ENCODE measurements around the gene KCNIP4.

KCNIP4 gene

DNA sequence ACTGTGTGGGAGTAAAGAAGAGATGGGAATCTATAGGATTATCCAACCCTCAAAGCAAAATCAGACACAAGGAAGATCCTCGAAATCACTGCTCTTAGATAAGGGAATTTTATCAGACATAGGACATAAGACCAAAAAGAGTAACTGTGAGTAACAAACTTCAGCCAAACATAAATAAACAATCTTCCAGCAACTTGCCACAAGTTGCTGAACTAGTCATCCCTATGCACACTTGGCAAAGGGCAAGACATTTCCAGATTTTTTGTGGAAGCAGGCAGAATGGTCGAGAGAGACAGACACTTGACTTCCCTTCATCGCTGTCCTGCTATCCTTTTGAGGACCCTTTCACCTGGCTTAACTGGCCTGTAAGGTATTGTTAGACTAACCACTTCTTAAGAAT is 89.6 kb downstream of the KCNIP4 start:
- Histone ChIP-seq H3K18ac (ENCODE audit: low read length) (no peak overlapping the region), H3K9ac (ENCODE audit: low read length) (no peak overlapping the region), H3K23ac (ENCODE audit: low read length) (no peak overlapping the region), H3K27ac (ENCODE audit: low read depth, low read length) (no peak overlapping the region), H3K4me1 (ENCODE audit: control insufficient read depth, low read depth, low read length) (no peaks in the 10 kb centered on the region), H4K8ac (ENCODE audit: low read depth, low read length) (no peak overlapping the region), H2BK120ac (ENCODE audit: low read depth, low read length) (no peak overlapping the region), H2AK5ac (ENCODE audit: low read length) (no peak overlapping the region), H3K4me3 (ENCODE audit: low read length) (no peak overlapping the region), H3K27me3 (ENCODE audit: insufficient read depth, low read length, poor library complexity) (no peaks in the 10 kb centered on the region), H2BK5ac (ENCODE audit: low read length) (no peak overlapping the region), H2BK15ac (replicated peaks; ENCODE audit: low read depth) (no peak overlapping the region), H3K79me2 (ENCODE audit: control insufficient read depth, insufficient read depth, low read length) (no peaks in the 10 kb centered on the region), H3K4me2 (ENCODE audit: low read length) (no peak overlapping the region), H3K79me1 (ENCODE audit: low read length) (no peaks in the 10 kb centered on the region), H3K4ac (ENCODE audit: low read depth, low read length) (no peak overlapping the region), H3K36me3 (ENCODE audit: control insufficient read depth, insufficient read depth, low read length) (no peaks in the 10 kb centered on the region), H3K56ac (ENCODE audit: low read length) (no peak overlapping the region), H4K5ac (ENCODE audit: low read length) (no peak overlapping the region)
- no peak for DNase-seq
- WGBS (ENCODE audit: extremely low coverage, insufficient coverage, low lambda C conversion rate) = no CpG with 5 or more reads among the region's 3 CpGs

DNA sequence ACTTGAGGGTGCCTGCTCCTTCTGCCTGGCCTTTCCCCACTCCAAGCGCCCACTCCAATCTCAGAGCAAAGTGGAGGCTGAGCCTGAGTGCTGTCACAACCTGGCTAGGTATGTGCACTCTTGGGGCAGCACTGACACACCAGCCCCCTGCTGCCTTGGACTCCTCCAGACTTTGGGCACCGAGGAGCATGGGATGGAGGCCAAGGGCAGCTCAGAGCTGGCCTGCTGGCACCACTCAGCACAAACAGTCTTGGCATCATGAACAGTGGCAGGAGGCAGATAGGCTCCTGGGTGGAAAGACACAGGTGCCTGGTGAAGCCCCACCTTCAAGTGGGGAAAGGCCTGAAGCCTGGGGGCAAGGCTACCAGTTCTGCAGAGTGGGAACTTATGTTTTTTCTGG is 91.8 kb downstream of the KCNIP4 start:
- Histone ChIP-seq H2BK5ac (ENCODE audit: low read length) (no peak overlapping the region), H3K4ac (ENCODE audit: low read depth, low read length) (no peak overlapping the region), H3K23ac (ENCODE audit: low read length) (no peak overlapping the region), H3K36me3 (ENCODE audit: control insufficient read depth, insufficient read depth, low read length) (no peaks in the 10 kb centered on the region), H3K4me1 (ENCODE audit: control insufficient read depth, low read depth, low read length) (no peaks in the 10 kb centered on the region), H4K5ac (ENCODE audit: low read length) (no peak overlapping the region), H2AK5ac (ENCODE audit: low read length) (no peak overlapping the region), H3K79me1 (ENCODE audit: low read length) (no peaks in the 10 kb centered on the region), H3K4me2 (ENCODE audit: low read length) (no peak overlapping the region), H4K8ac (ENCODE audit: low read depth, low read length) (no peak overlapping the region), H2BK120ac (ENCODE audit: low read depth, low read length) (no peak overlapping the region), H3K79me2 (ENCODE audit: control insufficient read depth, insufficient read depth, low read length) (no peaks in the 10 kb centered on the region), H3K56ac (ENCODE audit: low read length) (no peak overlapping the region), H3K18ac (ENCODE audit: low read length) (no peak overlapping the region), H2BK15ac (replicated peaks; ENCODE audit: low read depth) (no peak overlapping the region), H3K27ac (ENCODE audit: low read depth, low read length) (no peak overlapping the region), H3K4me3 (ENCODE audit: low read length) (no peak overlapping the region), H3K27me3 (ENCODE audit: insufficient read depth, low read length, poor library complexity) (no peaks in the 10 kb centered on the region), H3K9ac (ENCODE audit: low read length) (no peak overlapping the region)
- no CpG with 5 or more reads among the region's 2 CpGs for WGBS (ENCODE audit: extremely low coverage, insufficient coverage, low lambda C conversion rate)
- DNase-seq = no peak

GRCh38 chr4:21856301-21856700 is 92.3 kb downstream of the KCNIP4 start:
- H3K9ac ChIP-seq (ENCODE audit: low read length) = no peak overlapping the region
- H3K79me2 ChIP-seq (ENCODE audit: control insufficient read depth, insufficient read depth, low read length) = no peaks in the 10 kb centered on the region
- no peak overlapping the region for H3K18ac ChIP-seq (ENCODE audit: low read length)
- no peak for DNase-seq
- WGBS (ENCODE audit: extremely low coverage, insufficient coverage, low lambda C conversion rate) = no CpG with 5 or more reads among the region's 6 CpGs
- no peak overlapping the region for H3K56ac ChIP-seq (ENCODE audit: low read length)
- no peaks in the 10 kb centered on the region for H3K4me1 ChIP-seq (ENCODE audit: control insufficient read depth, low read depth, low read length)
- H3K4me3 ChIP-seq (ENCODE audit: low read length) = no peak overlapping the region
- no peak overlapping the region for H3K23ac ChIP-seq (ENCODE audit: low read length)
- H2AK5ac ChIP-seq (ENCODE audit: low read length) = no peak overlapping the region
- no peak overlapping the region for H2BK5ac ChIP-seq (ENCODE audit: low read length)
- H3K27me3 ChIP-seq (ENCODE audit: insufficient read depth, low read length, poor library complexity) = no peaks in the 10 kb centered on the region
- no peak overlapping the region for H3K4me2 ChIP-seq (ENCODE audit: low read length)
- no peaks in the 10 kb centered on the region for H3K36me3 ChIP-seq (ENCODE audit: control insufficient read depth, insufficient read depth, low read length)
- no peak overlapping the region for H4K5ac ChIP-seq (ENCODE audit: low read length)
- H2BK15ac ChIP-seq (replicated peaks; ENCODE audit: low read depth) = no peak overlapping the region
- no peaks in the 10 kb centered on the region for H3K79me1 ChIP-seq (ENCODE audit: low read length)
- H4K8ac ChIP-seq (ENCODE audit: low read depth, low read length) = no peak overlapping the region
- no peak overlapping the region for H3K27ac ChIP-seq (ENCODE audit: low read depth, low read length)
- H3K4ac ChIP-seq (ENCODE audit: low read depth, low read length) = no peak overlapping the region
- no peak overlapping the region for H2BK120ac ChIP-seq (ENCODE audit: low read depth, low read length)

- H3K4me1 ChIP-seq (ENCODE audit: control insufficient read depth, low read depth, low read length) = no peaks in the 10 kb centered on the region
- H3K4me2 ChIP-seq (ENCODE audit: low read length) = no peak overlapping the region
- H3K79me1 ChIP-seq (ENCODE audit: low read length) = no peaks in the 10 kb centered on the region
- no peak overlapping the region for H2AK5ac ChIP-seq (ENCODE audit: low read length)
- no peak overlapping the region for H4K5ac ChIP-seq (ENCODE audit: low read length)
- no peaks in the 10 kb centered on the region for H3K36me3 ChIP-seq (ENCODE audit: control insufficient read depth, insufficient read depth, low read length)
- no peak overlapping the region for H3K4ac ChIP-seq (ENCODE audit: low read depth, low read length)
- no peaks in the 10 kb centered on the region for H3K79me2 ChIP-seq (ENCODE audit: control insufficient read depth, insufficient read depth, low read length)
- no peak overlapping the region for H3K23ac ChIP-seq (ENCODE audit: low read length)
- no peak overlapping the region for H3K56ac ChIP-seq (ENCODE audit: low read length)
- no peak overlapping the region for H2BK15ac ChIP-seq (replicated peaks; ENCODE audit: low read depth)
- H4K8ac ChIP-seq (ENCODE audit: low read depth, low read length) = no peak overlapping the region
- no peak overlapping the region for H2BK120ac ChIP-seq (ENCODE audit: low read depth, low read length)
- no peak overlapping the region for H3K4me3 ChIP-seq (ENCODE audit: low read length)
- no peak for DNase-seq
- no peak overlapping the region for H3K27ac ChIP-seq (ENCODE audit: low read depth, low read length)
- no peak overlapping the region for H2BK5ac ChIP-seq (ENCODE audit: low read length)
- H3K18ac ChIP-seq (ENCODE audit: low read length) = no peak overlapping the region
- H3K9ac ChIP-seq (ENCODE audit: low read length) = no peak overlapping the region
- no CpG with 5 or more reads among the region's 3 CpGs for WGBS (ENCODE audit: extremely low coverage, insufficient coverage, low lambda C conversion rate)
- no peaks in the 10 kb centered on the region for H3K27me3 ChIP-seq (ENCODE audit: insufficient read depth, low read length, poor library complexity)
Measured at GRCh38 chr4:21849077-21849476, 99.5 kb downstream of the KCNIP4 start.

- Histone ChIP-seq H3K27me3 (ENCODE audit: insufficient read depth, low read length, poor library complexity) (no peaks in the 10 kb centered on the region), H4K5ac (ENCODE audit: low read length) (no peak overlapping the region), H4K8ac (ENCODE audit: low read depth, low read length) (no peak overlapping the region), H3K27ac (ENCODE audit: low read depth, low read length) (no peak overlapping the region), H3K36me3 (ENCODE audit: control insufficient read depth, insufficient read depth, low read length) (no peaks in the 10 kb centered on the region), H3K79me2 (ENCODE audit: control insufficient read depth, insufficient read depth, low read length) (no peaks in the 10 kb centered on the region), H3K9ac (ENCODE audit: low read length) (no peak overlapping the region), H2AK5ac (ENCODE audit: low read length) (no peak overlapping the region), H2BK5ac (ENCODE audit: low read length) (no peak overlapping the region), H3K4me1 (ENCODE audit: control insufficient read depth, low read depth, low read length) (no peaks in the 10 kb centered on the region), H3K23ac (ENCODE audit: low read length) (no peak overlapping the region), H3K56ac (ENCODE audit: low read length) (no peak overlapping the region), H3K4ac (ENCODE audit: low read depth, low read length) (no peak overlapping the region), H2BK15ac (replicated peaks; ENCODE audit: low read depth) (no peak overlapping the region), H3K4me2 (ENCODE audit: low read length) (no peak overlapping the region), H2BK120ac (ENCODE audit: low read depth, low read length) (no peak overlapping the region), H3K79me1 (ENCODE audit: low read length) (no peaks in the 10 kb centered on the region), H3K4me3 (ENCODE audit: low read length) (no peak overlapping the region), H3K18ac (ENCODE audit: low read length) (no peak overlapping the region)
- WGBS (ENCODE audit: extremely low coverage, insufficient coverage, low lambda C conversion rate) = no CpG with 5 or more reads among the region's 2 CpGs
- no peak for DNase-seq
Measured at GRCh38 chr4:21848021-21848420, 100.6 kb downstream of the KCNIP4 start.

GRCh38 chr4:21845663-21846062 is 102.9 kb downstream of the KCNIP4 start:
- Histone ChIP-seq H3K27me3 (ENCODE audit: insufficient read depth, low read length, poor library complexity) (no peaks in the 10 kb centered on the region), H2BK5ac (ENCODE audit: low read length) (no peak overlapping the region), H2BK15ac (replicated peaks; ENCODE audit: low read depth) (no peak overlapping the region), H3K79me1 (ENCODE audit: low read length) (no peaks in the 10 kb centered on the region), H3K27ac (ENCODE audit: low read depth, low read length) (no peak overlapping the region), H3K9ac (ENCODE audit: low read length) (no peak overlapping the region), H4K8ac (ENCODE audit: low read depth, low read length) (no peak overlapping the region), H3K18ac (ENCODE audit: low read length) (no peak overlapping the region), H3K4ac (ENCODE audit: low read depth, low read length) (no peak overlapping the region), H3K36me3 (ENCODE audit: control insufficient read depth, insufficient read depth, low read length) (no peaks in the 10 kb centered on the region), H2BK120ac (ENCODE audit: low read depth, low read length) (no peak overlapping the region), H3K79me2 (ENCODE audit: control insufficient read depth, insufficient read depth, low read length) (no peaks in the 10 kb centered on the region), H3K56ac (ENCODE audit: low read length) (no peak overlapping the region), H2AK5ac (ENCODE audit: low read length) (no peak overlapping the region), H3K4me3 (ENCODE audit: low read length) (no peak overlapping the region), H3K4me2 (ENCODE audit: low read length) (no peak overlapping the region), H3K4me1 (ENCODE audit: control insufficient read depth, low read depth, low read length) (no peaks in the 10 kb centered on the region), H4K5ac (ENCODE audit: low read length) (no peak overlapping the region), H3K23ac (ENCODE audit: low read length) (no peak overlapping the region)
- WGBS (ENCODE audit: extremely low coverage, insufficient coverage, low lambda C conversion rate) = no CpG with 5 or more reads among the region's 4 CpGs
- no peak for DNase-seq
